Liver (tissue), 9 donors: ENCODE results near the gene DNAH7. TPM values are rescaled to one million over a fixed set of nuclear protein-coding genes. Genes with fewer than 3 reads are reported as not detected.

Experiments
- DNase-seq: peaks from one replicate; pipeline ENCODE4 v3.0.0-alpha.2; 2017; ENCODE audit warnings: low spot score
- H3K27ac ChIP-seq, 2 donors: one replicate each; pipeline ENCODE4 v1.7.0; 2013; ENCODE audit warnings: inconsistent platforms in 2 of 2, low read length in 2 of 2, control low read depth in 1 of 2, low read depth in 1 of 2, mild to moderate bottlenecking in 1 of 2
- H3K27me3 ChIP-seq, 4 donors: one replicate each; pipeline versions ENCODE4 v1.6.1 to v1.7.0; 2013; ENCODE audit warnings: low read length in 3 of 4, inconsistent platforms in 1 of 4, mild to moderate bottlenecking in 1 of 4, moderate library complexity in 1 of 4; ENCODE audit not compliant: control insufficient read depth in 4 of 4, insufficient read depth in 4 of 4
- H3K36me3 ChIP-seq, 4 donors: one replicate each; pipeline versions ENCODE4 v1.6.1 to v1.7.0; 2013; ENCODE audit warnings: low read length in 3 of 4, mild to moderate bottlenecking in 3 of 4, low read depth in 1 of 4, moderate library complexity in 1 of 4; ENCODE audit not compliant: control insufficient read depth in 4 of 4, insufficient read depth in 3 of 4
- H3K4me1 ChIP-seq, 4 donors: one replicate each; pipeline versions ENCODE4 v1.6.1 to v1.7.0; 2013; ENCODE audit warnings: low read length in 3 of 4, mild to moderate bottlenecking in 3 of 4, moderate library complexity in 1 of 4; ENCODE audit not compliant: control insufficient read depth in 4 of 4, insufficient read depth in 4 of 4
- H3K4me3 ChIP-seq, 3 donors: one replicate each; pipeline versions ENCODE4 v1.6.1 to v1.7.0; 2013; ENCODE audit warnings: low read length in 3 of 3, control low read depth in 1 of 3, low read depth in 1 of 3, mild to moderate bottlenecking in 1 of 3
- H3K9ac ChIP-seq, 2 donors: one replicate each; pipeline ENCODE4 v1.7.0; 2013; ENCODE audit warnings: low read length in 2 of 2, mild to moderate bottlenecking in 2 of 2, moderate library complexity in 2 of 2, control low read depth in 1 of 2, low read depth in 1 of 2
- H3K9me3 ChIP-seq, 4 donors: one replicate each; pipeline versions ENCODE4 v1.6.1 to v1.7.0; 2013; ENCODE audit warnings: low read length in 3 of 4; ENCODE audit not compliant: control insufficient read depth in 4 of 4
- EGR1 ChIP-seq, 2 donors: IDR thresholded peaks; 2 replicates each; pipeline ENCODE4 v1.6.1; 2016 to 2018; ENCODE audit warnings: antibody characterized with exemption in 2 of 2, low read depth in 2 of 2
- FOXA1 ChIP-seq: IDR thresholded peaks from 2 replicates; pipeline ENCODE4 v1.6.1; 2016; ENCODE audit warnings: antibody characterized with exemption
- FOXA2 ChIP-seq: IDR thresholded peaks from 2 replicates; pipeline ENCODE4 v1.6.1; 2016; ENCODE audit warnings: antibody characterized with exemption
- GABPA ChIP-seq, 2 donors: IDR thresholded peaks in 1 of 2; conservative IDR thresholded peaks in 1 of 2; 2 replicates each; pipeline ENCODE4 v1.6.1; 2016; ENCODE audit warnings: antibody characterized with exemption in 2 of 2, mild to moderate bottlenecking in 1 of 2, moderate library complexity in 1 of 2
- HNF4G ChIP-seq: IDR thresholded peaks from 2 replicates; pipeline ENCODE4 v1.6.1; 2016; ENCODE audit warnings: antibody characterized with exemption
- JUND ChIP-seq, 2 donors: IDR thresholded peaks; 2 replicates each; pipeline ENCODE4 v1.6.1; 2016; ENCODE audit warnings: antibody characterized with exemption in 2 of 2
- NR2F2 ChIP-seq: IDR thresholded peaks from 2 replicates; pipeline ENCODE4 v1.6.1; 2016; ENCODE audit warnings: antibody characterized with exemption
- RXRA ChIP-seq, 2 donors: IDR thresholded peaks; 2 replicates each; pipeline ENCODE4 v1.6.1; 2017 to 2018; ENCODE audit warnings: antibody characterized with exemption in 2 of 2, mild to moderate bottlenecking in 1 of 2
- SP1 ChIP-seq: IDR thresholded peaks from 2 replicates; pipeline ENCODE4 v1.6.1; 2018; ENCODE audit warnings: antibody characterized with exemption, mild to moderate bottlenecking
- TAF1 ChIP-seq: conservative IDR thresholded peaks from 2 replicates; pipeline ENCODE4 v1.6.1; 2016; ENCODE audit warnings: antibody characterized with exemption, mild to moderate bottlenecking
- YY1 ChIP-seq: IDR thresholded peaks from 2 replicates; pipeline ENCODE4 v1.6.1; 2016; ENCODE audit warnings: antibody characterized with exemption, mild to moderate bottlenecking
- WGBS: extraction: QIAGEN DNeasy Blood & Tissue Kit; methylation state at CpG from one replicate; pipeline ENCODE4 v1.1.7; 2013; 5-methylcytosine and 5-hydroxymethylcytosine counted together
- polyA plus RNA-seq, 2 donors: library from polyadenylated mRNA; stranded (reverse) in 1 of 2; unstranded in 1 of 2; fragments of 200-250 nt in 1 of 2; fragments of >200 nt in 1 of 2; fragmentation: Nextera tagmentation in 1 of 2; extraction: Ambion mirVana in 1 of 2; gene quantifications; one replicate each; pipeline versions ENCODE4 v1.2.1 to v1.2.3, GENCODE V29; 2013 to 2015
- total RNA-seq, 2 donors: library from RNA; depleted of rRNA; stranded (reverse); fragments of >200 nt; gene quantifications; one replicate each; pipeline ENCODE4 v1.2.3, GENCODE V29; 2014
- TF ChIP-seq, protein P1 (sequence below): IDR thresholded peaks from 2 replicates; pipeline ENCODE4 v1.6.1; 2016; ENCODE audit warnings: antibody characterized with exemption
- TF ChIP-seq, protein P2 (sequence below): fragments of 150-350 bp; IDR thresholded peaks from 2 replicates; pipeline ENCODE4 v1.5.1; 2017; ENCODE audit warnings: improper control_type of control experiment, low read depth, low read length; ENCODE audit not compliant: missing input control
- TF ChIP-seq, protein P3 (sequence below): IDR thresholded peaks from 2 replicates; pipeline ENCODE4 v1.6.1; 2016; ENCODE audit warnings: antibody characterized with exemption
- TF ChIP-seq, protein P4 (sequence below): IDR thresholded peaks from 2 replicates; pipeline ENCODE4 v1.6.1; 2016; ENCODE audit warnings: antibody characterized with exemption
- TF ChIP-seq, protein P5 (sequence below): IDR thresholded peaks from 2 replicates; pipeline ENCODE4 v1.6.1; 2016; ENCODE audit warnings: antibody characterized with exemption, mild to moderate bottlenecking
- donor health status: healthy.
- donor health status: healthy.
- donor health status: healthy.
- donor health status: healthy.
- donor health status: healthy.

DNAH7 gene
- total and polyA plus RNA-seq, 4 donors, result under 0.01 to 0.50 (median 0.07) TPM

DNA sequence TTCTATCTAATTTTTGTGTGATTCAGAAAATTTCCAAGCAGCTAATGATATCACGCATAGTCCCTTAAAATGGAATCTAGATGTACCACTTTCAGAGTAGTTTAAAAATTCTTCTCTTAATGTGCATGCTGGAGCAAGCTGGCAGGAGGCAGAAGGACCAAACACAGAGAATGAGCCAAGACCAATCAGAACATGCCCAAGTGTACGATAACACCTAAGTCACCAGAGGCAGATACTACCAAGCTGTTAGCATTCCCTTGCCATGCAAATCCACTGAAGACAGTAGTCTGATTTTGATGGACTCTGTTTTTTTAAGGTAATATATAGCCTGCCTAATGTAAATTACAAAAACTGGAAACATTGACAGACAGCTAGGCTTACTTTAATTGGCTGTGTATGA lies 109.3 kb downstream of the DNAH7 start:
- DNase-seq, result no peak
- no peak overlapping the region for H3K27ac ChIP-seq
- no peak overlapping the region for H3K4me3 ChIP-seq
- no peaks in the 10 kb centered on the region for H3K9me3 ChIP-seq
- H3K9ac ChIP-seq, result no peak overlapping the region
- 90% methylated on average over 2 of the region's 2 CpGs for WGBS
- H3K4me1 ChIP-seq, result no peaks in the 10 kb centered on the region
- H3K36me3 ChIP-seq, result no peaks in the 10 kb centered on the region
- H3K27me3 ChIP-seq, result no peaks in the 10 kb centered on the region
- TF ChIP-seq GABPA (IDR thresholded peaks at IDR 0.05 in 1 of 2, conservative IDR thresholded peaks at IDR 0.05 in 1 of 2) (no peak), SP1 (no peak), YY1 (no peak), EGR1 (IDR thresholded peaks at IDR 0.05; ENCODE audit: low read depth in 2 of 2) (no peak), HNF4G (no peak), RXRA (IDR thresholded peaks at IDR 0.05) (no peak), JUND (IDR thresholded peaks at IDR 0.05) (no peak), TAF1 (no peak), NR2F2 (no peak)
- TF ChIP-seq, protein P1, sequence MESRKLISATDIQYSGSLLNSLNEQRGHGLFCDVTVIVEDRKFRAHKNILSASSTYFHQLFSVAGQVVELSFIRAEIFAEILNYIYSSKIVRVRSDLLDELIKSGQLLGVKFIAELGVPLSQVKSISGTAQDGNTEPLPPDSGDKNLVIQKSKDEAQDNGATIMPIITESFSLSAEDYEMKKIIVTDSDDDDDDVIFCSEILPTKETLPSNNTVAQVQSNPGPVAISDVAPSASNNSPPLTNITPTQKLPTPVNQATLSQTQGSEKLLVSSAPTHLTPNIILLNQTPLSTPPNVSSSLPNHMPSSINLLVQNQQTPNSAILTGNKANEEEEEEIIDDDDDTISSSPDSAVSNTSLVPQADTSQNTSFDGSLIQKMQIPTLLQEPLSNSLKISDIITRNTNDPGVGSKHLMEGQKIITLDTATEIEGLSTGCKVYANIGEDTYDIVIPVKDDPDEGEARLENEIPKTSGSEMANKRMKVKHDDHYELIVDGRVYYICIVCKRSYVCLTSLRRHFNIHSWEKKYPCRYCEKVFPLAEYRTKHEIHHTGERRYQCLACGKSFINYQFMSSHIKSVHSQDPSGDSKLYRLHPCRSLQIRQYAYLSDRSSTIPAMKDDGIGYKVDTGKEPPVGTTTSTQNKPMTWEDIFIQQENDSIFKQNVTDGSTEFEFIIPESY, result no peak
- TF ChIP-seq, protein P2, sequence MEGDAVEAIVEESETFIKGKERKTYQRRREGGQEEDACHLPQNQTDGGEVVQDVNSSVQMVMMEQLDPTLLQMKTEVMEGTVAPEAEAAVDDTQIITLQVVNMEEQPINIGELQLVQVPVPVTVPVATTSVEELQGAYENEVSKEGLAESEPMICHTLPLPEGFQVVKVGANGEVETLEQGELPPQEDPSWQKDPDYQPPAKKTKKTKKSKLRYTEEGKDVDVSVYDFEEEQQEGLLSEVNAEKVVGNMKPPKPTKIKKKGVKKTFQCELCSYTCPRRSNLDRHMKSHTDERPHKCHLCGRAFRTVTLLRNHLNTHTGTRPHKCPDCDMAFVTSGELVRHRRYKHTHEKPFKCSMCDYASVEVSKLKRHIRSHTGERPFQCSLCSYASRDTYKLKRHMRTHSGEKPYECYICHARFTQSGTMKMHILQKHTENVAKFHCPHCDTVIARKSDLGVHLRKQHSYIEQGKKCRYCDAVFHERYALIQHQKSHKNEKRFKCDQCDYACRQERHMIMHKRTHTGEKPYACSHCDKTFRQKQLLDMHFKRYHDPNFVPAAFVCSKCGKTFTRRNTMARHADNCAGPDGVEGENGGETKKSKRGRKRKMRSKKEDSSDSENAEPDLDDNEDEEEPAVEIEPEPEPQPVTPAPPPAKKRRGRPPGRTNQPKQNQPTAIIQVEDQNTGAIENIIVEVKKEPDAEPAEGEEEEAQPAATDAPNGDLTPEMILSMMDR, result no peak
- TF ChIP-seq, protein P3, sequence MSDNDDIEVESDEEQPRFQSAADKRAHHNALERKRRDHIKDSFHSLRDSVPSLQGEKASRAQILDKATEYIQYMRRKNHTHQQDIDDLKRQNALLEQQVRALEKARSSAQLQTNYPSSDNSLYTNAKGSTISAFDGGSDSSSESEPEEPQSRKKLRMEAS, result no peak
- TF ChIP-seq, protein P4, sequence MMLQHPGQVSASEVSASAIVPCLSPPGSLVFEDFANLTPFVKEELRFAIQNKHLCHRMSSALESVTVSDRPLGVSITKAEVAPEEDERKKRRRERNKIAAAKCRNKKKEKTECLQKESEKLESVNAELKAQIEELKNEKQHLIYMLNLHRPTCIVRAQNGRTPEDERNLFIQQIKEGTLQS, result no peak
- TF ChIP-seq, protein P5, sequence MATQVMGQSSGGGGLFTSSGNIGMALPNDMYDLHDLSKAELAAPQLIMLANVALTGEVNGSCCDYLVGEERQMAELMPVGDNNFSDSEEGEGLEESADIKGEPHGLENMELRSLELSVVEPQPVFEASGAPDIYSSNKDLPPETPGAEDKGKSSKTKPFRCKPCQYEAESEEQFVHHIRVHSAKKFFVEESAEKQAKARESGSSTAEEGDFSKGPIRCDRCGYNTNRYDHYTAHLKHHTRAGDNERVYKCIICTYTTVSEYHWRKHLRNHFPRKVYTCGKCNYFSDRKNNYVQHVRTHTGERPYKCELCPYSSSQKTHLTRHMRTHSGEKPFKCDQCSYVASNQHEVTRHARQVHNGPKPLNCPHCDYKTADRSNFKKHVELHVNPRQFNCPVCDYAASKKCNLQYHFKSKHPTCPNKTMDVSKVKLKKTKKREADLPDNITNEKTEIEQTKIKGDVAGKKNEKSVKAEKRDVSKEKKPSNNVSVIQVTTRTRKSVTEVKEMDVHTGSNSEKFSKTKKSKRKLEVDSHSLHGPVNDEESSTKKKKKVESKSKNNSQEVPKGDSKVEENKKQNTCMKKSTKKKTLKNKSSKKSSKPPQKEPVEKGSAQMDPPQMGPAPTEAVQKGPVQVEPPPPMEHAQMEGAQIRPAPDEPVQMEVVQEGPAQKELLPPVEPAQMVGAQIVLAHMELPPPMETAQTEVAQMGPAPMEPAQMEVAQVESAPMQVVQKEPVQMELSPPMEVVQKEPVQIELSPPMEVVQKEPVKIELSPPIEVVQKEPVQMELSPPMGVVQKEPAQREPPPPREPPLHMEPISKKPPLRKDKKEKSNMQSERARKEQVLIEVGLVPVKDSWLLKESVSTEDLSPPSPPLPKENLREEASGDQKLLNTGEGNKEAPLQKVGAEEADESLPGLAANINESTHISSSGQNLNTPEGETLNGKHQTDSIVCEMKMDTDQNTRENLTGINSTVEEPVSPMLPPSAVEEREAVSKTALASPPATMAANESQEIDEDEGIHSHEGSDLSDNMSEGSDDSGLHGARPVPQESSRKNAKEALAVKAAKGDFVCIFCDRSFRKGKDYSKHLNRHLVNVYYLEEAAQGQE, result no peak

DNA sequence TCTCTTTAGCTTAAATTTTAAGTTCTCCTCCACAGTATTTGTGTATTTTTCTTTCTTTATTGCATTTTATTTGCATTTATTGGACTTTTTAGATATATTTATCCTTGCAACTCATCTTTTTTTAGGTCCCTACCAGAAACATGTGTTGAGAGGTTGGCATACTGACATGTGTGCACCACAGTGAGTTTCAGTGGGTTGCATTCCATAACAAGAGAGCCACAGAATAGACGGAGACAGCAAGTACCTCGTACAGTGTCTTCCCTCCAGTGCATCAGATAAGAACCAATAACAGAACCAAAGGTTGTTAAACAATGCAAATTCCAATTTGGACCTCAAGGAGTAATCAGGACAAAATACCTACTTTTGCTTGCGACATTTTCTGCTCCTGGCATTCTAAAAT lies 111.9 kb downstream of the DNAH7 start:
- no peak for DNase-seq
- no peak overlapping the region for H3K4me3 ChIP-seq
- no peaks in the 10 kb centered on the region for H3K36me3 ChIP-seq
- no peaks in the 10 kb centered on the region for H3K27me3 ChIP-seq
- no peaks in the 10 kb centered on the region for H3K9me3 ChIP-seq
- H3K9ac ChIP-seq, result no peak overlapping the region
- no peak overlapping the region for H3K27ac ChIP-seq
- 78% methylated on average over 3 of the region's 3 CpGs for WGBS
- H3K4me1 ChIP-seq, result no peaks in the 10 kb centered on the region
- TF ChIP-seq, protein P1, result no peak
- no peak for TF ChIP-seq YY1
- TF ChIP-seq TAF1, result no peak
- TF ChIP-seq EGR1 (IDR thresholded peaks at IDR 0.05; ENCODE audit: low read depth in 2 of 2), result no peak
- no peak for TF ChIP-seq FOXA2
- no peak for TF ChIP-seq FOXA1
- TF ChIP-seq, protein P4, result no peak
- no peak for TF ChIP-seq NR2F2
- TF ChIP-seq, protein P3, result no peak
- no peak for TF ChIP-seq HNF4G
- TF ChIP-seq, protein P5, result no peak
- TF ChIP-seq JUND (IDR thresholded peaks at IDR 0.05), result no peak
